Amniotic stem cell (primary cell): ENCODE results near the gene UQCRFS1.
"Not testable (repeated sequence)": the region's sequence is repeated elsewhere in the genome, so short reads cannot be mapped to it uniquely, and the experiment has no call there.

ENCODE experiments used
- DNase-seq: peaks from one replicate; lab custom pipeline; 2025; lab: John Stamatoyannopoulos, UW

The UQCRFS1 gene

DNA sequence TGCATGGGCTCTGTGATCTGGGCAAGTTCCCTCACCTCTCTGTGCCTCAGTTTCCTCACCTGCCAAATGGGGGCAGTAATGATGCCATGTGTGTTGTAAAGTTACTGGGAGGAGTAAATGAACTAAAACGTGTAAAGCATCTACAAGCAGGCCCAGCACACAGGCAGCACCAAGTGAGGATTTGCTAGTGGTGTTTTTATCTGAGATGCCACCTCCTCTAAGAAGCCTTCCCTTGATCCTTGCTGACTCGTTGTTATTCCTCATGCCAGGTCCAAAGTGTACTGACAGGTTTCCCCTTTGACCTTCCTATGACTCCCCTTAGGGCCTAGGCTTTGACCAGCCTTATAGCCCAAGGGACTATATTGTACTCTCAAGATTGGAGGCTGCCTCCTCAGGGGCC, 1.5 kb upstream of the UQCRFS1 start:
- DNase-seq, result no peak

DNA sequence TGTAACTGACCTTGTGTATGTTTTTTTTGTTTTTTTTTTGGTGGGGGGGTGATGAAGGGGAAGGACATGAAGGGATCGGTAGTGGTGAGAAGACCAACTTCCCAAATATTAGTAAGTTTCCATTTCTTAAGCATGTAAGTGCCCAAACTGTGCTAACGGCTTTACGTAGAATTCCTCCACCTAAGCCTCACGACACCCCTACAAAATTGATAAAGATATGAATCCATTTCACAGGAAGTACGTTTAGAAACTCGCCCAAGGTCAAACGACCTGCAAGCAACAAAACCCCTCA, 649 bp downstream of the UQCRFS1 start:
- no peak for DNase-seq

DNA sequence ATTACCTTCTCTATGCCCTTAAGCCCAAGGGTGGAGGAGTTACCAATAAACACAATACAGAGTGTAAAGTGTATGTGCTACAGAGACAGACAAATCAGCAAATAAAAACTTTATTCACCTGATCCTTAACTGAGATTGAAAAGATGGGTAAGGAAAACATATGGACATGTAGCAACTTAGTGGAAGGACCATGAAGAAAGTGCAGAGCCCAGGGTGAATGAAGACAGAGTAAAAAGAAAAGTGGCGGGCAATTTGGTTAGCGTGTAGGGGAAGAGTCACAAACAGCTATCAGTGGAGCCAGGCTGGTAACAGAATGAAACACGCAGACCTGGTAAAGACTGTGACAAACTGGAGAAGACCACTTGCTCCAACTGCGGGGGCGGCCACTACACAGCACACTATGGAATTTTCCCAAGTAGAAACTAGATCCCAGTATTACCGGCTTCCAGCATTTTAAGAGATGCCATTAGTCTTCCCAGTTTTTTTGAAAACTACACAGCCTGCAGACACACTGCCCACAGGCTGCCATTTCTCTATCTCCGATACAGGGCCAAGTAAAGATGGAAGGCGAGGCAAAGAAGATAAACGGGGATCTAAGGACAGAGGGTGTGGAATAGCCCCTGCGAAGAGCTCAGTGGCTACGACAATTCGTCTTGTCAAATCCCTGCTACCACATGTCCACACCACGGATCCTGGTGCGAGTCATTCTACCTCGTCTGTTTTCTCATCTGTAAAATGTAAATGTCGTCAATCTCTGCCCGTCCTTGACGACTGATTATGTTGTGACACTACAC, 1.2 kb downstream of the UQCRFS1 start:
- DNase-seq, result no peak

DNA sequence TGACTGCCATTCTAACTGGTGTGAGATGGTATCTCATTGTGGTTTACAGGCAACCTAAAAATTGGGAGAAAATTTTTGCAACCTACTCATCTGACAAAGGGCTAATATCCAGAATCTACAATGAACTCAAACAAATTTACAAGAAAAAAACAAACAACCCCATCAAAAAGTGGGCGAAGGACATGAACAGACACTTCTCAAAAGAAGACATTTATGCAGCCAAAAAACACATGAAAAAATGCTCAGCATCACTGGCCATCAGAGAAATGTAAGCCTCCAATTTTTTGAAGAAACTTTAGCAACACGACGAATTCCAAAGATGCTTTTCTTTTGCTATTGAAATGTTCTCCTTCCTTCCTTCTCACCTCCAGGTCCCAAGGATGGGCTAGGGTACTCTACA, 1.9 kb downstream of the UQCRFS1 start:
- not testable (repeated sequence) for DNase-seq

- not testable (repeated sequence) for DNase-seq
Observed at GRCh38 chr19:29210502-29210901, 2.4 kb downstream of the UQCRFS1 start.

DNA sequence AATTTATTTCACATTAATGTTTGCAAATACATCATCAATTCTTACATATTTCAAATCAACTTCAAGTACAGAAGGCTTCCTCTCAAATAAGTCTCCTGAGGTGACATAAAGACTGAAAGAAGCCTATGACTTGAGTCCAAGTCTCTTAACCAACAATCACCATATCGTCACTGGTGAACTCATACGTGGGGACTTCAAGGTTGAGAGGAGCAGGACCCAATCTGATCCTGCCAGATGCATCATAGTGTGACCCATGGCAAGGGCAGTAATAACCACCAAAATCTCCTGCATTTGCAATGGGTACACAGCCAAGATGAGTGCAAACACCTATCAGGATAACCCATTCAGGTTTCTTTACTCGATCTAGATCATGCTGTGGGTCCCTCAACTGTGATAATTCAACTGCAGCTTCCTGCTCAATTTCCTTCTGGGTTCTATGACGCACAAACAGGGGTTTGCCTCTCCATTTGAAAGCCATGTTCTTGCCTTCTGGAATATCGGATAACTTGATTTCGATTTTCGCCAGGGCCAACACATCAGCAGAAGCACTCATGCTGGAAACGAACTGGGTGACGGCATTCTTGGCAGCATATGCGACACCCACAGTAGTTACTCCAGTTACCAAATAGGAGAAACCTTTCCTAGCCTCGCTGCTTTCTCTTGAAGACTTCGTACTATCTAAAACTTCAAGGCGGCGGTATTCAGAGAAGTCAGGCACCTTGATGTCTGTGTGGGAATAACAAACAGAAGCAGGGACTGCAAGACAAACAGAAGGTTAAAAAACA, 5.4 kb downstream of the UQCRFS1 start:
- DNase-seq, result not testable (repeated sequence)

- DNase-seq, result no peak
Observed at GRCh38 chr19:29206453-29206852, 6.5 kb downstream of the UQCRFS1 start.

GRCh38 chr19:29202281-29202680, 10.7 kb downstream of the UQCRFS1 start:
- no peak for DNase-seq

- no peak for DNase-seq
Observed at GRCh38 chr19:29201855-29202254, 11.1 kb downstream of the UQCRFS1 start.

DNA sequence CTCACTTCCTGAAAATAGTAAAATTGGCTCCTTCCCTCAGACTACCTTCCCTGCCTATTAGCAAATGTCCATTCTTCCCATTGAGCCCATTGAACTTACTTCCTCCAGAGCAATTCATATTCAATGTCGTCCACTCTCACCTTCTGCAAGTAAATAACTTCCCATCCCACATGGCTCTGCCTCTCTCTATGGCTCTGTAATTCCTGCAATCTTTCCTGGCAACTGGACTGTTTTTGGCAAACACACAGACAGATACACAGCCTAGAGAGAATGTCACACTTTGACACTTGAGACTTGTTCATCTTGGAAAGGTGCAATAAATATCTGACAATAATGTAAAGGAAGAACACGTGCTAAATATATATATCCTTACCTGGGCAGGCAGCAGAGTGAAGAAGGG, 18.3 kb downstream of the UQCRFS1 start:
- no peak for DNase-seq

DNA sequence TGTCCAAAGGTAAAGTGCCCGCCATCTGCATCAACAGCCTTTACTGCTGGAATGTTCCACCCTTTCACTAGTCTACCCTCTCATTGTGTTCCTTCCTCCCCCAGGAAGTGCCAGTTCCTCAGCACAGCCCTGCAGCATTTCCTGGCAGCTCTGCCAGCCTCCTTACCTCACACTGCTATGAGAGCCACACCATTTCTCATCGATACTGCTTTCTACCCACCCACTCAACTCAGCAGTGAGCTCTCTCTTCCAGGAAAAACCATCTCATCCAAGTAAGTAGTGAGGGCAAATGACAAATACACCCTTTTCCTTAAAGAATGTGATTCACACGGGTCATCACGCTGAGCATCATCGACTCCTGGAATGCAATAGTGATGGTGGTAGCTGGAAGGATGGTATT, 19.8 kb downstream of the UQCRFS1 start:
- DNase-seq, result no peak

DNA sequence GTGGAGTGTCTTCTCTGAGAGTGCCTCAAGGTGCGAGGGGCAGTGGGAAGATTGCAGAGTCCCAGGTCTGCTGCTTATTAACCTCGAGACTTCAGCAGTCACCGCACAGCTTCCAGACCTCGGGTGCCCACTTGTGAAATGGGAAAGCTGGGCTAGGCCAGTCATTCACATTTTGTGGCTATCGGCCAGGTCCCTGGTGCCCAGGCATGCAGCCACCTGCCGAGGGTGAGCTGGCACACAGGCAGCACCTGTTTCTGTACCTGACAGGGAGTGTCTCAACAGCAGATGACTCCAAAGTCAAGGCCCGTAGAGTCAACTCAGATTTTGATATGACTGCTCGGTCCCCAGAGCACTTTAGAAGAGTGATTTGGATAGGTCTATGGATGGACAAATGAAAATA, 21.9 kb downstream of the UQCRFS1 start:
- no peak for DNase-seq

DNA sequence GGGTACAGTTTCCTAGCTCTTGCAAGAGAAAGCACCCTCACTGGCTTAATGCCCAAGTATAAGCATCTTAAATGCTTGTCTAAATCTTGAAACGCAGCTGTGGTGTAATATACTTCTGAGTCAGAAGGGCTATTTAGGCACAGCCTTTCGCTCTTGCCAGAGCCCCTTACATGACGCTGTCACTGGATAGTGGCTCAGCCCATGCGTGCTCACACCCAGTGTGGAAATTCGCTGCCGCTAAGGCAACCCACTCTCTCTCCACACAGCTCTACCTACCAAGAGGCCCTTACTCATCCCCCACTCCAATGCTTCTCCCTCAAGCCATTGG, 24.0 kb downstream of the UQCRFS1 start:
- no peak for DNase-seq

DNA sequence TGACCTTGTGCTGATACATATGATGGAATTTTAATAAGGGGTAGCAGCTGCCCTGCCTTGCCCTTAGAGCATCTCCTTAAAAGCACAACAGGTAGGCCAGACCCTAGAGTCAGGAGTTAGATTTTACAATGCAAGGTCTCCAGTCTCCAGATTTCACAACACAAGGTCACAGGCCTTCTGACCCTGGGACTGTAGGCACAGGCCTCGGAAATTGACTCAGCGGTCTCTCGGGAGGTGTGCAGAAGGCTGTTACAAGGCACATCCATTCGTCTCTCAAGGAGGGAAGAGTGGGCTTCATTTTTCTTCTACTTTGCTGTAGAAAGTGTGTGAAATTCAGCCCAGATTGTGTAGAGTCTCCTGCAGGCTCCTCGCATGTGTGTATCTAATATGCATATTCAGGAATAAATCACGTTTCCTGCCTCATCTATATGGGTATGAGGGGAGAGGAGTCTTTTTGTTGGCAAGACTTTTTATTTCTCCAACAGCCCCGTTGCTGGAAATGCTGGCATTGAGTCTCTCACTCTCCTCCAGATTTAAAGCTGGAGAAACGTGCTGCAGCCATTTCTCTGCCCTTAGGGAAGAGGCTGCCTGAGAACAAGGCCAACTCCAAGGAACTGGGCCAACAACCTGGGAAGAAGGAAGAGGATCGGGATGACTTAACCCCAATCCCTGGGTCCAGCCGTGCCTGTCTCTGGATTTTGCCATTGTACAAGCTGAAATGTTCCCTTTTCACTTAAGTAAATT, 24.5 kb downstream of the UQCRFS1 start:
- no peak for DNase-seq

DNA sequence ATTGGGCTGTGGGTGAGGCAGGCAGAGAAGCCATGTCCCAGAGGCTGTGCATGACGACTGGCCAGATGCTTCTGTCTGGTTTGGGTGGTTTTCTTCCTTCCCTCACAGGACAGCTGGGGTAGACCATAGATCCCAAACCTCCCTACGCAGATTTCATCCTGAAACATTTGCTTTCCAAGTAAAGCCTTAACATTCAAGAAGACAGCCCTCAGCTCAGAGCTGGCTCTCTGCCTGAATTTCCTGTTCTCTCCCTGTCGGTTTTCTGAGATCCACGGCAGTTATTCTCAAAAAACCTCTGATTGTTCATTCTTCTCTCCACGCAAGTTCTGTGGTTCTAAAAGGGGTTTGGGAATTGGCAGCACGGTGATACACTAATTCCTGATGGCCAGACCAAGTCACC, 25.3 kb downstream of the UQCRFS1 start:
- no peak for DNase-seq

GRCh38 chr19:29185427-29185826, 27.5 kb downstream of the UQCRFS1 start:
- no peak for DNase-seq

- no peak for DNase-seq
Observed at GRCh38 chr19:29176981-29177754, 35.8 kb downstream of the UQCRFS1 start.

- DNase-seq, result no peak
Observed at GRCh38 chr19:29173896-29174295, 39.1 kb downstream of the UQCRFS1 start.

DNA sequence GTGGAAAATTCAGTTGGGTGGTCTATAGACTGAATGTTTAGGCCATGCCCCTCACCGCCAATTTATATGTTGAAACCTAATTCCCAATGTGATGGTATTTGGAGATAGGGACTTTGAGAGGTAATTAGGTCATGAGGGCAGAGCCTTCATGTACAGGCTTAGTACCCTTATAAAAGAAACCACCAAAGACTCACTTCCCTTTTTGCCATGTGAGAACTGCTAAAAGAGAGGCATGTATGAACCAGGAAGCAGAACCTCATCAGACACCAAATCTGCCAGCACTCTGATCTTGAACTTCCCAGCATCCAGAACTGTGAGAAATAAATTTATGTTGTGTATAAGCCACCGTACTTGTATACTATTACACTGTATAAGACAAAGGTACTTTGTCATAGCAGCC, 40.6 kb downstream of the UQCRFS1 start:
- DNase-seq, result no peak

- no peak for DNase-seq
Observed at GRCh38 chr19:29171525-29171924, 41.4 kb downstream of the UQCRFS1 start.

DNA sequence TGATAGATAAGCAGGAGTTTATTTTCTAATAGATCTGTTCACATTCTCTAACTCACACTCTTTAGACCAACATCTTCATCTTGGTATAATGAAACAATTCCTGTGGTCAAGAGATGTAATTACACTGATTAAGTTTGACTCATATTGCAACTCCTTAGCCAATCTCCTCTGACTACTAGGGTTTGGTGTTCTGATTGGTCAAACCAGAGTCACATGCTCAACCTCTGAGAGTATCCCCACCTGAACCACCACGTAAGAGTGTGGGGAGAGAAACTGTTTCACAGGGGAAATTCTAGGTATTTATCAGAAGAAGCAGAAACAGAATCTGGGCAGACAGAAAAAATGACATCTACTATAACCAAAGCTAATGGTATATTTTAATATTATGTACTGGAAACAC, 42.4 kb downstream of the UQCRFS1 start:
- no peak for DNase-seq

- DNase-seq, result no peak
Observed at GRCh38 chr19:29162694-29163093, 50.3 kb downstream of the UQCRFS1 start.
